Colonic mucosa (tissue), 4 donors: ENCODE results near the gene INPP4A. TPM values are rescaled to one million over a fixed set of nuclear protein-coding genes. Genes with fewer than 3 reads are reported as not detected.

ENCODE experiments used
- DNase-seq: peaks from one replicate; pipeline ENCODE4 v3.0.0-alpha.2; 2020
- H3K27ac ChIP-seq: fragments of 200-600 bp; one replicate; pipeline ENCODE4 v1.8.0; 2021
- H3K27me3 ChIP-seq: fragments of 200-600 bp; one replicate; pipeline ENCODE4 v1.8.0; 2021
- H3K36me3 ChIP-seq: fragments of 200-600 bp; one replicate; pipeline ENCODE4 v1.8.0; 2021
- H3K4me1 ChIP-seq: fragments of 200-600 bp; one replicate; pipeline ENCODE4 v1.8.0; 2021; ENCODE audit warnings: mild to moderate bottlenecking
- H3K4me3 ChIP-seq: fragments of 200-600 bp; one replicate; pipeline ENCODE4 v1.8.0; 2021
- H3K9ac ChIP-seq, 2 donors: one replicate each; pipeline ENCODE4 v1.7.0; 2013; ENCODE audit warnings: control low read depth in 2 of 2, low read depth in 2 of 2, low read length in 2 of 2
- H3K9me3 ChIP-seq: fragments of 200-600 bp; one replicate; pipeline ENCODE4 v1.8.0; 2021
- intact Hi-C: fragments of 100-400 bp; cut with DNase I; formaldehyde crosslinking; loops from one replicate; pipeline ENCODE4 v1.14.1; 2022
- total RNA-seq, 2 donors: library from RNA; stranded (reverse); fragmentation: NEBNext Ultra II Directional in 1 of 2; extraction: Animal tissue kit (Norgen Biotek cat#: 25700) in 1 of 2; gene quantifications; one replicate each; pipeline ENCODE4 v1.2.1, GENCODE V29; 2021
- TF ChIP-seq, protein P1 (sequence below): fragments of 200-600 bp; IDR thresholded peaks from one replicate; pipeline ENCODE4 v1.8.0; 2022; ENCODE audit warnings: antibody characterized with exemption, mild to moderate bottlenecking
- donor health status: healthy.
- donor health status: DM: no; HTN: no; CAD: no.
- donor health status: DM: no; HTN: no; CAD: no.

Gene INPP4A
- total RNA-seq, 2 donors from 2014 or later: 11.5 to 17.9 TPM

DNA sequence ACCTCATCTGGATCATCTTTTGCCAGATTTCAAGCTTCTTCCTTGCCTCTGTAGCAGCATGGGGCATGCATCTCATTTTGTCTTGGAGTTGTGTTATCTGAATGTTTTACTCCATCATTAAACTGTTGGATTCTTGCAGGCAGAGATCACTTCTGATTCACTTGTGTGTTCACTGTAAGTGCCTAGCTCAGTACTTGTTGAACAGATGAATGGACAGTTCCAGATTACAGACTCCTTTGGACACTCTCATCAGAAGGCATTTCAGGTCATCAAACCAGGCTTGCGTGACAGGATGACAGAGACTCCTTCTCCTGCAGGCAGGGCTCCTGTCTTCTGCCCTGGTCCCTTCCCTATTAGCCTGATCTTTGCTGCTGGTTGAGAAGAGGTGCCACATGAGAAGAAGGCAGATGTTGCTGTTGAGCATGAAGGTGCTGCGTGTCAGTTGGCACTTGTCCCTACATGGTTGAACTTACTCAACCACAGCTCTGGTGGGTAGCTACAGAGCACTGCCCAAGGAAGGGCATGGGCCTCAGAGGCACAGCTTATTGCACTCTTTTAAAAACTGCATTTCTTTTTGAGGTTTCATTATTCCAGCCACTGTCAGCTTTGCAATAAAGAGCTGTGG is 58.9 kb downstream of the INPP4A start:
- no peaks in the 10 kb centered on the region for H3K36me3 ChIP-seq
- no peaks in the 10 kb centered on the region for H3K4me1 ChIP-seq
- intact Hi-C loops: no loop called here
- no peak overlapping the region for H3K27ac ChIP-seq
- TF ChIP-seq, protein P1, sequence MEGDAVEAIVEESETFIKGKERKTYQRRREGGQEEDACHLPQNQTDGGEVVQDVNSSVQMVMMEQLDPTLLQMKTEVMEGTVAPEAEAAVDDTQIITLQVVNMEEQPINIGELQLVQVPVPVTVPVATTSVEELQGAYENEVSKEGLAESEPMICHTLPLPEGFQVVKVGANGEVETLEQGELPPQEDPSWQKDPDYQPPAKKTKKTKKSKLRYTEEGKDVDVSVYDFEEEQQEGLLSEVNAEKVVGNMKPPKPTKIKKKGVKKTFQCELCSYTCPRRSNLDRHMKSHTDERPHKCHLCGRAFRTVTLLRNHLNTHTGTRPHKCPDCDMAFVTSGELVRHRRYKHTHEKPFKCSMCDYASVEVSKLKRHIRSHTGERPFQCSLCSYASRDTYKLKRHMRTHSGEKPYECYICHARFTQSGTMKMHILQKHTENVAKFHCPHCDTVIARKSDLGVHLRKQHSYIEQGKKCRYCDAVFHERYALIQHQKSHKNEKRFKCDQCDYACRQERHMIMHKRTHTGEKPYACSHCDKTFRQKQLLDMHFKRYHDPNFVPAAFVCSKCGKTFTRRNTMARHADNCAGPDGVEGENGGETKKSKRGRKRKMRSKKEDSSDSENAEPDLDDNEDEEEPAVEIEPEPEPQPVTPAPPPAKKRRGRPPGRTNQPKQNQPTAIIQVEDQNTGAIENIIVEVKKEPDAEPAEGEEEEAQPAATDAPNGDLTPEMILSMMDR: no peak
- no peaks in the 10 kb centered on the region for H3K27me3 ChIP-seq
- no peak overlapping the region for H3K4me3 ChIP-seq
- H3K9ac ChIP-seq: no peak overlapping the region
- no peaks in the 10 kb centered on the region for H3K9me3 ChIP-seq
- DNase-seq: no peak

DNA sequence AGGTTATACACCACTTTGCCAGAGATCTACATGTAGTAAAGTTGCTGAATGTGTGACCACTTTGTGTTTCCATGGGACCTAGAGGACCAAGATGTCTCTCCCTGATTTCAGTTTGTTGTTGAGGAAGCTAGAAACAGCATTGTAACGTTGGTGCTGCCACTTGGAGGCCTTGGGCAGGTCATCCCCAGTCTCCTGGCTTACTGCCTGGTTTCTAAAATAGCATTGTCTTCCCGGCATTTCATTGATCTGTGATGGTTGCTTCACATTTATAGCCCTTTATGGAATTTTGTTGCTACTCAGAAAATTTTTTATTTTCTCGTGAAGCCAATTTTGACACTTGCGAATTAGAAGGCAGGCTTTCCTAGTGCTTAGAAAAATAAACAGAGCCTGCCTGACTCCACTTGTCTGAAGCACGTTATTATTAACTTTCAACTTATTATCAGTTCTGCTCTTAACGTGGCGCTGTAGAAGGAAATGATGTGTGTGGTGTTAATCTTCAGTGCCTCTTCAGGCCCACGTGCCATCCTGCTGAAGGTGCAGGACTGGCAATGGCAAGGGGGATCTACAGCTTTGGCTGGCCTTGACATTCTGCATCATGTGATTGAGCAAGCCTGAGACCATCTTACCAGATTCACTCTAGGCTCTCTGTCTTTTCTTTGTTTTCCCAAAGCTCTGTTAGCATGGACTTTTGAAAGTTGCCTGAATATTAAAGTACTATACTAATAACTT is 59.9 kb downstream of the INPP4A start:
- Histone ChIP-seq H3K4me3 (no peak overlapping the region), H3K4me1 (no peaks in the 10 kb centered on the region), H3K36me3 (no peaks in the 10 kb centered on the region), H3K27ac (peak overlapping the region; percentile 38), H3K27me3 (no peaks in the 10 kb centered on the region), H3K9me3 (no peaks in the 10 kb centered on the region), H3K9ac (no peak overlapping the region)
- TF ChIP-seq, protein P1: no peak
- intact Hi-C loops: no loop called here
- DNase-seq: no peak

DNA sequence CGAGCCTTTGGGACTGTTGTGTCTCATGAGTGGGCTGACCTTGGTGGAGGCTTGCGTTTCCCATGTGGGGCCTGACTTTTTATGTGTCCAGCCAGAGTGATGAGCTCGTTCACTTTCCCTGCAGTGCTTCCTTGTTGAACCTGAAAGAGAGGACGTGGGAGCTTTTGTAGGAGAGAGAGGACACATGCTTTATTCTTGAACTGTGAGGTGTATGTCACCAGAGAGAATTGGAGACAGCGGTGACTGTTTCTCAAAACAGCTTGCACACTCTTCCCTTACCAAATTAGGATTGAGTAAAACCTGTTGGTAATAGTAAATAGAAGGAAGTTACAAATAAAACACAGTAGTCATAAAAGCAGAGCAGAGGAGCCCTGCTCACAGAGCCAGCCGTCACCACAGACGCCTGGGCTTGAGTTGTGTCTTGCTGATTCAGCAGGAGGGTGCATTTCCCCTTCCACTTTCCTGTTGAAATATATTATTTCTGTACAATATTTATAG is 60.7 kb downstream of the INPP4A start:
- DNase-seq: no peak
- intact Hi-C loops: no loop called here
- Histone ChIP-seq H3K27ac (peak overlapping the region; percentile 38), H3K27me3 (no peaks in the 10 kb centered on the region), H3K36me3 (no peaks in the 10 kb centered on the region), H3K9me3 (no peaks in the 10 kb centered on the region), H3K9ac (no peak overlapping the region), H3K4me3 (no peak overlapping the region), H3K4me1 (no peaks in the 10 kb centered on the region)
- TF ChIP-seq, protein P1: no peak

DNA sequence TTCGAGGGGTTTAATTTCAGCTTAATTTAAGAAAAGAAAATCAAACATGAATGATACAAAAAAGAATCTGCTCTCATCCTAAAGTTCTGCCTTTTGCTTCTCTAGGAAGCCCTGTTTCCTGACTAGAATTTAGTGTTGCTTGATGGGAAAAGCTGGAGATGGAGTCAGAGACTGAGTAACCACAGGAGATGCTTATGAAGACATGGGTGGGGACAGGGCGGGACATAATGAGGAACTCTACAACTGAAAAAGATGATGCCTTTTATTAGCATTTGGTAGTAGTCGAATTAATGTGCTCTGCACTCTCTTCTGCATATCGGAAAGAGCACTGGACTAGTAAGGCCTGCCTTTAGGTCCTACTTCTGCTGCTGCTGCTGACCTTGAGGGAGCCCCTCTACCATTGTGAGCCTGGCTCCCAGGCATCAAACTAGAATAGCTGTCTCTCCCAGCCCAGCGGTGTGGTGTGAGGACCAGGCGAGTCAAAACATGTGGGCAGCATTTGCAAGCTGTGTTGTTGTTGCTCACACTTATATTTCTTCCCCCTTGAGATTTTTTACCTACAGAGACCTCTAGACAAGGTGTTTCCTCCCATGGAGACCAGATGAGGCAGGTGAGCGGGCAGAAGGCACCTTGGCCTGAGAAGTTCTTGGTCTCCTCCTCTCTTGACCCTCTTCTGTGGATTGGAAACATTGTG is 61.5 kb downstream of the INPP4A start:
- Histone ChIP-seq H3K27me3 (no peaks in the 10 kb centered on the region), H3K4me1 (no peaks in the 10 kb centered on the region), H3K4me3 (no peak overlapping the region), H3K36me3 (no peaks in the 10 kb centered on the region), H3K9me3 (no peaks in the 10 kb centered on the region), H3K27ac (peak overlapping the region; percentile 38), H3K9ac (no peak overlapping the region)
- intact Hi-C loops: no loop called here
- no peak for DNase-seq
- TF ChIP-seq, protein P1: no peak

DNA sequence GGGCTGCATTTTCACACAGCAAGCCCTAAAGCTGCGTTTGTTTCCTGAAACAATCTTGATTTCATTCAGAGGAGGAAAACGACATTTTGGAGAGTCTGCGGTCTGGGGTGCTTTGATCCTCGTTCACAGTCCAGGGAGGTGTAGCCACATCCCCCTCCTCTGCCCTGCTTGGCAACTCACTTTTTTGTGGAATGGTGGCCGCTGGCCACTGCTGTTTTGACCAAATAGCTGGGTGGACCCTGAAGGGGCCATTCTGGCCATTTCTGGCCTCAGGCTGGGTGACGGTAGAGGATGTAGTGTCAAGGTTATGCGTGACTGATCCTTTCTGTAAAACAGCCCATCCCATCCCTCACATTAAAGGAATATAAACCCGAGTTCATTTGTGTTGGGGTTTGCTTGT is 62.2 kb downstream of the INPP4A start:
- Histone ChIP-seq H3K4me3 (no peak overlapping the region), H3K27ac (no peak overlapping the region), H3K9ac (no peak overlapping the region), H3K27me3 (no peaks in the 10 kb centered on the region), H3K36me3 (no peaks in the 10 kb centered on the region), H3K9me3 (no peaks in the 10 kb centered on the region), H3K4me1 (no peaks in the 10 kb centered on the region)
- no peak for DNase-seq
- TF ChIP-seq, protein P1: no peak
- intact Hi-C loops: no loop called here
